ENCODE data around the gene PDGFRB.

GRCh38 chr5:150134198-150134588 is 21.5 kb downstream of the PDGFRB start:
- TF ChIP-seq CTCF (IDR thresholded peaks at IDR 0.05) = no peak
- TF ChIP-seq POLR2A (IDR thresholded peaks at IDR 0.05) = no peak
